Activated gamma-delta T cell treated with anti-CD3 and anti-CD28 coated beads, Interleukin-2, amount 50 U/mL, for 16 hours (primary cell): ENCODE results near the gene PLXNA1.

Experiments
- DNase-seq: peaks from one replicate; pipeline ENCODE4 v3.0.0-alpha.2; 2020; ENCODE audit warnings: low read depth

The PLXNA1 gene

DNA sequence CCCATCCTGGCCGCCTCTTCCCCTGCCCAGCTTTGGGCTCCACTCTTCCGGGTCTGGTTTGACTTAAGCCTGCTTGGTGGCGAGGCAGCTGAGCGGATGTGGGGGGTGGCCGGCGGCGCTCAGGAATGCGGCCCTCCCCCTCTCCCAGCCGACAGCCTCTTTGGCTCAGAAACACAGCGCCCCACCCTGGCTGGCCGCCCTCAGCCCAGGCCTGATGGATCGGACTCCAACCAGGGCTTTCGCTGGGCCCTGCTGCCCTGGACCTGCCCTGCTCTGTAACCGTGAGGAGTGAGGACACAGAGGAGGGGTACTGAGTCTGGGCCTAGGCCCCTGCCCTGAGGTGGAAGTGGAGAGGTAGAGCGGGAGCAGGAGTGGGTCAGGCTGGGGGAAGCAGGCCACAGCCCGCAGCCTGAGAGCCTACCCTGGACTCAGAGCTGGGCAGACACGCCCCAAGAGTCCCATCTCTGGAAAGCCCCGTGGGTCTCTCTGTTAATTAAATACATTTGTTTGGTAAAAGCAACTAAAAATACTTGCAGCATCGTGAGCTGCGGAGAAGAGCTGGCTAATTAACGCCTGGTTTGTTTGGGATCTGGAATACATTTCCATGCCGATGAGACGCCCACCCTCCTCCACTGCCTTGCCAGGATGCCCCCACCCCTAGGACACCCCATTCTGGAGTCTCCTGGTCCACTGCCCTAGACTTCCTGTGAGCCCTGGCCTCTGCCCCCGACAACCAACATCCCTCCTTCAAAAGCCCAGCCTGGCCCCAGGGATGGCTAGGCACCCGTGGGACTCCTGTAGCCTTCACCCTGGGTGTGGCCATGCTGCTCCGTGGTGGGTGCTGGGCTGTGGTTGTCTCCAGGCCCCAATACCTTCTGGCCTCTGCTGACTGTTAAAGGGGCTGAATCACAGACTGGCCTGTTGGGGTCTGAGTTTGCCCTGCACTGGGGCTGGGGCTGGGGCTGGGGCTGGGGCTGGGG lies 19.6 kb downstream of the PLXNA1 start:
- no peak for DNase-seq

DNA sequence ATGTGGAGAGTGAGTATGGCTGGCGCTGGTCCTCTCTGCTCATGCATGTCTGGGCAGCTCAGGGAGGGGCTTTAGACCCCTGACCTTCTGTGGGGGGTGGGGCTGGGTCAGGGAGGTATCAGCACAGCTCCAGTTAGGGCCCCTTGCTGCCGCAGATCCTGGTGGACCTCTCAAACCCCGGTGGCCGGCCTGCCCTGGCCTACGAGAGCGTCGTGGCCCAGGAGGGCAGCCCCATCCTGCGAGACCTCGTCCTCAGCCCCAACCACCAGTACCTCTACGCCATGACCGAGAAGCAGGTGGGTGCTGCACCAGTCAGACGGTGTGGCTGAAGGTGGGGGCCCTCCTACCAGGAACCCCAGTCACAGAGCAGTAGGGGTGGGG lies 20.2 kb downstream of the PLXNA1 start:
- no peak for DNase-seq

DNA sequence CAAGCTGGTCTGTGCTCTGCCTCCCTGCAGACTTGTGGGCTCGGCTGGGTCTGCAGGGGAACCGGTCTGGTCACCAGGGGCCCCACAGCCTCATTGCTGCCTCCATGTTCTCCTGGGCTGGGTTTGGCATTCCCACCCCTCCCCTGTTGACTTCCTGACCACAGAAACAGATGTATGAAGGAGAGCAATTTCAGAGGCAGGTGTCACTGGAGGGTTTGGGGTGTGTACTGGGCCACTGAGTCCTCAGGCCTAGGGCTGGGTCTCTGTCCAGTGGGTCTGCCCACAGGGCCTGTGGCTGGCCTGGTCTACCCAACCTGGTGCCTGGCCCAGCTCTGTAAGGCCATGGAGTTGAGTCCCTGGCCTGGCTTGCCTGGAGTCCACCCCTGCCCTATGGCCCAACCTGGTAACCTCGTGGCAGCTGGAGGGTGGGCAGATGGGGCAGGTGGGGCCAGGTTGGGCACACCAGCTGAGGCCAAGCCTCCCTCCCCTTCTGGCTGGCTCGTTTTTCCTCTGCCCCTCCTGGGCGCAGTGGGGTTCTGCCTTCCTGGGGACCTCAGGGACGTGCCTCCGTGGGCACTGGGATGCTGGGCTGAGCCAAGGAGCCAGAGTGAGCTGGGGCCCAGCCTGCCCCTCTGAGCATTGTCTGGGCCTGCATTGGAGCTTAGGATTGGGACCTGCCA lies 20.8 kb downstream of the PLXNA1 start:
- DNase-seq = no peak

DNA sequence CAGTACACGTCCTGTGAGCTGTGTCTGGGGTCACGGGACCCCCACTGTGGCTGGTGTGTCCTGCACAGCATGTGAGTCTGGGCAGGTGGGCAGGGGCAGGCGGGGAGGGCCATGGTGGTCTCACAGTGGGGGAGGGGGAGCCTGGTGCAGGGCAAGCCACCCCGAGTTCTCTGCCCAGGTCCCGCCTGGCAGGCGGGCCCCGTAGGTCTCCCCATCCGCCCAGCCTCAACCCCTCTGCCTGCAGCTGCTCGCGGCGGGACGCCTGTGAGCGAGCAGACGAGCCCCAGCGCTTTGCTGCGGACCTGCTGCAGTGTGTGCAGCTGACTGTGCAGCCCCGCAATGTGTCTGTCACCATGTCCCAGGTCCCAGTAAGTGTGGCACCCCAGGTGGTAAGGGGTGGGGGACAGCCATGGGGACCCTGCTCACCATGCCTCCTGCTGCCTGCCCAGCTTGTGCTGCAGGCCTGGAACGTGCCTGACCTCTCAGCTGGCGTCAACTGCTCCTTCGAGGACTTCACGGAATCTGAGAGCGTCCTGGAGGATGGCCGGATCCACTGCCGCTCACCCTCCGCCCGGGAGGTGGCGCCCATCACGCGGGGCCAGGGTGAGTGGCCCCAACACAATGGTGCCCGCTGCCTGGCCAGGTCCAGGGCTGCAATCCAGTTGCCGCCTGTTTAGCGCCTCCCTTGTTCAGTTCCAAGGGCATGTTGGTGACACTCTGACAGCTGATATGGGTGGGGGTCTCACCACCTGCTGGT lies 21.9 kb downstream of the PLXNA1 start:
- no peak for DNase-seq

DNA sequence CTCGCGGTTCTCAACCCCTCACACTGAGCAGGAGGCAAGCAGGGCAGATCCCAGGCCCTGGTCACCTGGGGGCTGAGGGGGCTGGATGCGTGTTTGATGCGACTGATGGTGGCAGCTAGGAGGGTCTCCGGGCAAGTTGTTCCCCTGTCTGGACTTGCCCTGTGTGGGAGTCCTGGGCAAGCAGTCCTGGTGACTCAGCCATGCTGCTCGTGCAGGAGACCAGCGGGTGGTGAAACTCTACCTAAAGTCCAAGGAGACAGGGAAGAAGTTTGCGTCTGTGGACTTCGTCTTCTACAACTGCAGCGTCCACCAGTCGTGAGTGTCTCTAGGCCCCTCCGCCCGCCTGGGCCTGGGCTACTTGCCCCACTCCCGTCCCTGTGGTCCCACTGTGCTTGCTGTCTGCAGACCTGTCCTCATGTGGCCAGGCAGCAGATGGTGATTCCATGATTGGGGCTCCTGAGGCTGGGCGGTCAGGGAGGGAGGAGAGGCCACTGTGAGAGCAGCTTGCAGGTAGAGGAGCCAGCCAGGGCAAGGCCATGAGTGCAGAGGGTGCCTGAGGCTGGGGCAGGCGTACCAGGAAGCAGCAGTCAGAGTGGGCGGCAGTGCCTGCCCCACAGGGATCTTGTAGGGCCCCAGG lies 23.1 kb downstream of the PLXNA1 start:
- DNase-seq = no peak

DNA sequence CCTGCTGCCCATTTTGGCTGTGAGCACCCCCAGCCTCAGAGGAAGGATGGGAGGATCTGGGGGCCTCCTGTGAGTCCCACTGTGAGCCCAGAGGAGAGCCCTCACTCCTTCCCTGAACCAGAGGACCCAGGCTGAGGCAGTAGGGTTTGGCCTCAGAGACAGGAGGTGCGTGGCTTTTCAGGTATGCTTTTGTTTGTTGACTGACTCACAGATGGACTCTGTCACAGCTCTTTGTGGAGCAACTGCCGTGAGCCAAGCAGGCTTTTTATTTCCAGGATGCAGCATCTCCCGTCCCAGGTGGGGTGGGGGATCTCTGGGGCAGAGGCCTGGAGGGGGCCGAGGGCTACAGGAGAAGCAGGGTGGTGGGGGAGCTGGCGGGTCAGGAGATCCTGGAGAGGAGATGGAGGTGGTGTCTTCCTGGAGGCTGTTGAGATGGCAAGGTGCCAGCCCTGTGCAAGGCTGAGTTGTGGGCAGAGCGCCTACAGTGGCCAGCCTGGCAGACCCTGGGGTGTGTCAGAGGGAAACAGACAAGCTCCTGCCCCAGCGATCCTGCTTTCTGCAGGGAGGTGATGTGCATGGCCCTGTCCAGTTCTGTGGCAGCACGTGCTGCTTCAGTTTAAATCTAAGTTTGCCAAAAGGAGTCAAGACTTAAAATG lies 24.0 kb downstream of the PLXNA1 start:
- DNase-seq = no peak

DNA sequence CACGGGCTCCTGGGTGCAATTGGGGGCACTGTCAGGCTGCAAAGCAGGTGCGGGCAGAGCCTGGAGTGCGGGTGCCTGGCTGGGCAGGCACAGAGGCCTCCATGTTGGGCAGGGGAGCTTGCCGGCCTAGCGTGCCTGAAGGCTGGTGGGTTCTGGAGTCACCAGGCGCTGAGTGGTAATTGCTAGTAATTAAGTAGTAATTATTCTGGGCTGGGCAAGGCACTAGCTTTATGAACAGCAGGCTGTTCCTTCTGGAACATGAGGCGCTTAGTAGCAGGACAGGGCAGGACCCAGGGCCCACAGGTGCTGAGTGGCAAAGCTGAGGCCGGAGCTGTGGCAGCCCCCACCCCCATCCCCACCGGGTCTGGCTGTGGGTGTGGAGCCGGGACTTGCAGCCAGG lies 25.3 kb downstream of the PLXNA1 start:
- DNase-seq = no peak

DNA sequence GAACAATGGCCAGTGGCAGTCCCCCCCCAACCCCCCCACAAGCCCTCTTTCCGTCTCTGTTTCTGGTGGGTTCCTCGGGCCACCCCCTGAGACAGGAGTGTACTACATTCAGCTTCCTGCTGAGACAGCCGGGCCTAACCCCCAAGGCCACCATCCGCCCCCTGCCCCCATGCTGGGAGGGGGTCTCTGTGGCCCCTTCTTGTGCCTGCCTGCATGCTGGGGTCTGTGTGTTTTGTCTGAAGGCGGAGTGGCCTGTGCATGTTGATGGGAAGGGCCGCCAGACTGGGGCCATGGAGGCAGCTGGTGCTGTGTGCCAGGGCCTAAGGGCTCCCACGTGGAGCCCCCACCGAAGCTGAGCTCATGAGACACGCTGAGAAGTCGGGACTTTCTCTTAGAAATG lies 26.6 kb downstream of the PLXNA1 start:
- no peak for DNase-seq

DNA sequence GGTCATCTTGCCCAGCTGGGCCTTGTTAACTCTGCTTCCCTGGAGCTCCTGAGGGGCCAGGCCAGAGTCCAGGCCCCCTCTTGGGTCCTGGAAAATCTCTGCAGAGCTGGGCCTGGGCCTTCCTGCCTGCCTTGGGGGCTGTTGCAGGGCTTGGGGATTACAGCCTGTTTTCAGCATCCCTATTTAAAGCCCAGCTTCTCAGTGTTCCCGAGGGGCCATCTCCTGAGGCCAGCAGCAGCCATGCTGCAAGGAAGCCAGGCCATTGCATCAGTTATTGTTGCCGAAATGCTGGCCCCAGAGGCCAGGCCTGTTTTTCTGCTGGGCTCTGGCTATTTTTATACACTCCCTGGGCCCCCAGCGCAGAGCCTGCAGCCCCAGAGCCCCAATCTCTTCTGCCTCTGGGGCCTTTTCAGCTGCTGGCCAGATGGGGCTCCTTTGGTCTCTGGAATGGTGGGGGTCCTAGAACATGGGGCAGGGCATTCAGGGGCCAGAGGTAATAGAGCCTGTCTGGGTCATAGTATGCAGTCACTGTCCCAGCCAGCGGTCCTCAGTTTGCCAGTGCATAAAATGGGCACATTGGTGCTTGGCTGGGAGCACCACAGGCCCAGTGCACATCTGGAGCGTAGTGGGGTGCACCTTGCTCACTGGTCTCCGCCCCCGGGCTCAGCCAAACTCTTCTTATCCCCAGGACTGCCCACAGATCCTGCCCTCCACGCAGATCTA lies 28.5 kb downstream of the PLXNA1 start:
- DNase-seq = no peak

DNA sequence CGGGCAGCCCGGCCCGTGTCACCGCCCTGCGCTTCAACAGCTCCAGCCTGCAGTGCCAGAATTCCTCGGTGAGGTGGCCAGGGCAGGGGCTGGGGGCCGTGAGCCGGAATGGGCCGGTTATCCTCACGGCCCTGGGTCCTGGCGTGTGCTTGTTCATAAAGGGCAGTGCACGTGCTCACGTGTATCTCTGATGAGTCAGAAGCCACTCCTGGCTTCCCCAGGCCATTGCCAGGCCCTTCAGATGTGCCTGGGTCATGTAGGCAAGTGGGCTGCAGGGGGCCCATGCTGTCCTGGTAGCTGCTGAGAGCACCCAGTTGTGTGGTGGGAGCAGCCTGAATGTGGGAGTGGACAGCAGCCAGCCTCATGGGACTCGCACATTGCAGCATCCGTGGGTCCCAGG lies 29.2 kb downstream of the PLXNA1 start:
- DNase-seq = no peak

DNA sequence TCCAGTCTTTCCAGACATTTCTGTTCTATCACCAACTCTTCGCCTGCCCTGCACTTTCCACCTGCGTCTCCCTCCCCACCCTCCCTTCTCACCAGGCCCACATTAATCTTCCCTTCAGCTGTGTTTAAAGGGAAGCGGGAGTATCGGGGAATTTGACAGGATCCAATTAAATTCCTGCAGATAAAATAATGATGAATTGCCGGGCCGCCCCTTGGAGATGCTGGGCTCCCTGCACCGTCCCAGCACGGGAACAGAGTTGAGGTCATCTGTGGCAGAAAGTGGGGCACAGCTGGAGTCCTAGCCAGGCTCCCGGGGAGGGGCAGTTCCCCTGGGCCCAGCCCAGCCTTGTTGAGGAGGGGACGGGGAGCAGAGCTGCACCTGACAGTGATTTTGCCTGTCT lies 30.3 kb downstream of the PLXNA1 start:
- DNase-seq = no peak

DNA sequence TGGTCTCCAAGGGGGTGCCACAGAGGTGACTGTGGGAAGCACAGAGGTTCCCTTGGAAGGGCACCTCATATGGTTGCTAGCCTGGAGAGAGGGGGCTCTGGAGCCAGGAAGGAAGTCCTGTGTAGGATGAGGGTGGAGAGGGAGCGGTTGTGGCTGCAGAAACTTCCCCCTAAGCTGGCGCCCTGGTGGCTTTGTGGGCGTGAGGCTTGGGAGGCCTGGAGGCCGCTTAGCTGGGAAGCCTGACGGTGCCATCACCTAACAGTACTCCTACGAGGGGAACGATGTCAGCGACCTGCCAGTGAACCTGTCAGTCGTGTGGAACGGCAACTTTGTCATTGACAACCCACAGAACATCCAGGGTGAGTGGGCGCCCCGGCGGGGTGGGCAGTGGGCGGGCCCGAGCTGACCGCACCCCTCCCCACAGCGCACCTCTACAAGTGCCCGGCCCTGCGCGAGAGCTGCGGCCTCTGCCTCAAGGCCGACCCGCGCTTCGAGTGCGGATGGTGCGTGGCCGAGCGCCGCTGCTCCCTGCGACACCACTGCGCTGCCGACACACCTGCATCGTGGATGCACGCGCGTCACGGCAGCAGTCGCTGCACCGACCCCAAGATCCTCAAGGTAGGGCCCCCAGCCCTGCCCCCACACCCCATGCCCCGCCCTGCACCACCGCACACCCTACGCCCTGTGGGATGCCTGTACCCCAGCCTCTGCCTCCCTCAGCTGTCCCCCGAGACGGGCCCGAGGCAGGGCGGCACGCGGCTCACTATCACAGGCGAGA lies 31.0 kb downstream of the PLXNA1 start:
- no peak for DNase-seq

DNA sequence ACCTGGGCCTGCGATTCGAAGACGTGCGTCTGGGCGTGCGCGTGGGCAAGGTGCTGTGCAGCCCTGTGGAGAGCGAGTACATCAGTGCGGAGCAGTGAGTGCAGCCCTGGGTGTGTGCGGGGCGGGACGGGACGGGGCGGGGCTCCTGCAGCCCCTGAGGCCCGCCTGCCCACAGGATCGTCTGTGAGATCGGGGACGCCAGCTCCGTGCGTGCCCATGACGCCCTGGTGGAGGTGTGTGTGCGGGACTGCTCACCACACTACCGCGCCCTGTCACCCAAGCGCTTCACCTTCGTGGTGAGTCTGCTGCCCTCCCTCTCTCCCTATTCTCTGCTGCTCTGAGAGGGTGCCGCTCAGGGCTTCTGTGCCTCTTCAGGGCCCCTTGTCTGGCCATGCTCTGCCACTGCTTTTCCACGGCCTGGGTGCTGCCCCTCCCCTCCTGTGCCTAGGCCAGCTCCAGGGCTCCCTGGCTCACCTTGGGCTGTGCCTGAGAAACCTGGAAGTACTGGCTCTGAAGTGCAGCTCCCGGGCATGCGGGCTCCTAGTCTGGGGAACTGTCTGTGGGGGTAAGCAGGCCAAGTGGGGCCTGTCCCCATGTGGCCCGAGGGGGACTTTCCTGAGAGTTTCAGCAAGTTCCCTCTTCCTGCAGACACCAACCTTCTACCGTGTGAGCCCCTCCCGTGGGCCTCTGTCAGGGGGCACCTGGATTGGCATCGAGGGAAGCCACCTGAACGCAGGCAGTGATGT lies 31.8 kb downstream of the PLXNA1 start:
- no peak for DNase-seq

DNA sequence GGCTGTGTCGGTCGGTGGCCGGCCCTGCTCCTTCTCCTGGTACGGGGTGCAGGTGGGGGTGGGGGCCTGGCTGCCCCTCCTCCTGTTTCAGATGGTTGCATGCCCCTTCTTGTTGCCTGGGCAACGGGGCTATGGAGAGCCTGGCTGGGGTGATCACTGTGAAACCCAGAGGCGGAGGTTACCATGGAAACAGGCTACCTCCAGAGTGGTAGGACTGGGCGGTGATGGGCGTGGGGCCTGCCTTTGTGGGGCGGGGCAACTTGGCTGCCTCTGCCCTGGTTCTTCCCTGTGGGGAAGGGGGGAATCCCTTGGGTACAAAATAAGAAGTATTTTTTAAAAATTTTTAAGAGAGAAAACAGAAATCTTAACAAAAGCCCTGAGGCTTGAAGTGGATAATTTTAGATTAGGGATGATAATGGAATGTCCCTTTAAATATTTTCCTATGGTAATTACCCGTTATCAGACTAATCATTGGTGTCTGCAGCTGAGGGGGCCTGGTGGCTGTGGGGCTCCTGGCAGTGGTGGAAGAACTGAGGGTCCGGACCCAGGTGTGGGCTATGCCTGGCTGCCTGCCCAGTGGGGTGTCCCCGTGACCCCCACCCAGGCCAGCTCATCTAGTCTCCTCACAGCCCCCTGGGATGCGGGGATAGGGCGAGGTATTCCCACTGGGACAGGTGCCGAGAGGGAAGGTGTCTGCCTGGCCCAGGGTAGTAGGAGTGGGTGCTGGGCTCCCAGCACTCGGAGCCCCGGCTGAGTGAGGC lies 32.5 kb downstream of the PLXNA1 start:
- DNase-seq = no peak

DNA sequence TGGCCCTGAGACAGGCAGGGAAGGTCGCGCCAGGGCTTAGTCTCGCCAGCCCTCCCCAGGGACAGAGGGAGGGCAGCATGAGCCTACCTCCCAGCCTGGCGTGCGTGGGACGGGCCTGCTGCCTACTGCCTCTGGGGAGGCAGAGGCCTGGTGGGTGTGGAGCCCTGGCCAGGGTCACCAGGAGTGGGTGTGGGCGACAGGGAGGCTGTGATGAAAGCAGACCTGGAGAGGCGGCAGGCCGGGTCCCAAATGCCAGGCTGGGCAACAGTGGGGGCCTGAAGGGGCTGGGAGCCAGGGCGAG lies 33.1 kb downstream of the PLXNA1 start:
- DNase-seq = no peak

DNA sequence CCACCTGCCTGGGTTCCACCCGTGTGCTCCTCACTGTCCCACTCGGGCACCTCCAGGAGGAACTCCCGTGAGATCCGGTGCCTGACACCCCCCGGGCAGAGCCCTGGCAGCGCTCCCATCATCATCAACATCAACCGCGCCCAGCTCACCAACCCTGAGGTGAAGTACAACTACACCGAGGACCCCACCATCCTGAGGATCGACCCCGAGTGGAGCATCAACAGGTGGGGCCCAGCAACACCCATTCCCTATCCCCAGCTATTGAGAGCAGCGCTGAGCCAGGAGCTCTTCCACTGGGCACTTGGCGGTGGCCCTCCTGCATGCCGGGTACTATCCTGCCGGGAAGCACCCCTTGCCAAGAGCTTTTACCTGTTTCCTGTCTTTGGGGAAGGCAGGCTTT lies 33.5 kb downstream of the PLXNA1 start:
- DNase-seq = no peak

DNA sequence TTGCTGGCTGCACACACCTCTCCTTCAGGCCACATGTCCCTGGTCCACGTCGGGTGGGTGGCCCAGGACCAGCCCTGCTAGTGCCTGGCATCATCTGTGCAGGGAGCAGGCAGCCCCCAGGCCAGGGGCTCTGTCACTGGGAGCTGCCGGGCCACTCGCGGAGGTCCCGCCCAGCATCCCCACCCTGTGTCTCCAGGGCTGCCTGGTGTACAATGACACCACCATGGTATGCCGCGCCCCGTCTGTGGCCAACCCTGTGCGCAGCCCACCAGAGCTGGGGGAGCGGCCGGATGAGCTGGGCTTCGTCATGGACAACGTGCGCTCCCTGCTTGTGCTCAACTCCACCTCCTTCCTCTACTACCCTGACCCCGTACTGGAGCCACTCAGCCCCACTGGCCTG lies 34.3 kb downstream of the PLXNA1 start:
- no peak for DNase-seq

DNA sequence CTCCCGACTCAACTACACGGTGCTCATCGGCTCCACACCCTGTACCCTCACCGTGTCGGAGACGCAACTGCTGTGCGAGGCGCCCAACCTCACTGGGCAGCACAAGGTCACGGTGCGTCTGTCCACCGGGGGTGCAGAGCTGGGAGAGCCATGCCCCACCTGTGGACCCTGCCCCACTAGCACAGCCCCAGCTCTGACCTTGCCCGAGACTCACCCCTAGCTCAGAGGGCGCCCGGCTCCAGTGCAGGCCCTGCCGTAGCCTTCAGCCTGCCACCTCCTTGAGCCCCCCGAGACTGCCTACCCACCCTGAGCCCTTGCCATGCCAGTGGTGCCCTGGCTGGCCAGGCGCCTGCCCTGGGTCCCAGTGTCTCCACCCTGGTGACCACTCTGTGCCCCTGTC lies 34.9 kb downstream of the PLXNA1 start:
- no peak for DNase-seq

DNA sequence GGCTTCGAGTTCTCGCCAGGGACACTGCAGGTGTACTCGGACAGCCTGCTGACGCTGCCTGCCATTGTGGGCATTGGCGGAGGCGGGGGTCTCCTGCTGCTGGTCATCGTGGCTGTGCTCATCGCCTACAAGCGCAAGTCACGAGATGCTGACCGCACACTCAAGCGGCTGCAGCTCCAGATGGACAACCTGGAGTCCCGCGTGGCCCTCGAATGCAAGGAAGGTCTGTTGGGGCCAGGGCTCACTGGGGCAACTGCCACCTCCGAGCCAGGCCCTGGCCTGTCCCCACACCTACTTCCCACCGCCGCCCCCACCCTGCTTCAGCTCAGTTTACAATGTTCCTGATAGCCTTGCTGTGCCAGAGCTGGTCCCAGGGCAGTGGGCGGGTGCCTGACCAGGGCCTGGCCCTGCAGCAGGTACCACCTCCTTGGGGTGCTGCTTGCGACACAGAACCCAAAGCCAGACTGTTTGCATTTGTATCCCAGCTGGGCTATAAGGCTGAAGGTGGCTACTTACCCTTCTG lies 35.5 kb downstream of the PLXNA1 start:
- DNase-seq = no peak
